NCI-H69 (cell line): Measurements from ENCODE around the gene TENT4A.

ENCODE experiments used
- DNase-seq: peaks from one replicate; lab custom pipeline; 2025; lab: John Stamatoyannopoulos, UW

Gene TENT4A

GRCh38 chr5:6733411-6734242, 20.4 kb downstream of the TENT4A start:
- DNase-seq: no peak

GRCh38 chr5:6734243-6734700, 21.0 kb downstream of the TENT4A start:
- no peak for DNase-seq

GRCh38 chr5:6734781-6735180, 21.5 kb downstream of the TENT4A start:
- DNase-seq: no peak

- no peak for DNase-seq
Measured at GRCh38 chr5:6736106-6736505, 22.9 kb downstream of the TENT4A start.

- DNase-seq: no peak
Measured at GRCh38 chr5:6736524-6737042, 23.4 kb downstream of the TENT4A start.

GRCh38 chr5:6737043-6737941, 24.1 kb downstream of the TENT4A start:
- DNase-seq: no peak

- no peak for DNase-seq
Measured at GRCh38 chr5:6739603-6740002, 26.4 kb downstream of the TENT4A start.

GRCh38 chr5:6740586-6741150, 27.4 kb downstream of the TENT4A start:
- DNase-seq: no peak

- DNase-seq: no peak
Measured at GRCh38 chr5:6742081-6742758, 29.0 kb downstream of the TENT4A start.

- no peak for DNase-seq
Measured at GRCh38 chr5:6743161-6743560, 29.9 kb downstream of the TENT4A start.

GRCh38 chr5:6744841-6745705, 31.8 kb downstream of the TENT4A start:
- DNase-seq: no peak

- DNase-seq: peak; percentile 59
Measured at GRCh38 chr5:6745706-6746222, 32.5 kb downstream of the TENT4A start.

- no peak for DNase-seq
Measured at GRCh38 chr5:6746244-6746643, 33.0 kb downstream of the TENT4A start.

- DNase-seq: no peak
Measured at GRCh38 chr5:6747103-6747502, 33.9 kb downstream of the TENT4A start.

- no peak for DNase-seq
Measured at GRCh38 chr5:6748142-6748541, 34.9 kb downstream of the TENT4A start.

- no peak for DNase-seq
Measured at GRCh38 chr5:6749026-6749716, 35.9 kb downstream of the TENT4A start.

- no peak for DNase-seq
Measured at GRCh38 chr5:6750142-6750840, 37.1 kb downstream of the TENT4A start.

- no peak for DNase-seq
Measured at GRCh38 chr5:6750951-6751685, 37.9 kb downstream of the TENT4A start.

- DNase-seq: no peak
Measured at GRCh38 chr5:6752236-6752635, 39.0 kb downstream of the TENT4A start.
